ENCODE measurements around the gene HHAT.

HHAT gene

DNA sequence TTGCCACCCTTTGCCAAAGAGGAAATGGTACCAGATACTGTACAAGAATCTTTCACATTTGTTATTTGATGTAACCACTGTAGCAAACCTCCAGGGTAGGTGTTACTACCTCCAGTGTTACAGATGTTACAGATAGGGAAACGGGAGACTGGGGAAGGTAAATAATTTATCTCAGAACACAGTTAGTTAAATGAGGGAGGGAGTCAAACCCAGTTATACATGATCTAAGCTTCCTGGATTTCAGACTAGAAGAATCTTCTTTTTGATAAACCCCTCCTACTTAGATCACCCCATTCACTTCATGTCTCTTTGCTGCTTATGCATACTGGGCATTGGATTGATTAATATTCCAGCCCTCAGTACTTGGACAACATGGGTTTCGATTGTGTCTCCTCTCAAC is 276.4 kb downstream of the HHAT start:
- Histone ChIP-seq H3K27me3 (replicated peaks; ENCODE audit: insufficient read depth, low read length) (no peaks in the 10 kb centered on the region), H3K9me3 (replicated peaks; ENCODE audit: insufficient read depth, low read length) (no peaks in the 10 kb centered on the region), H2AFZ (ENCODE audit: low read length) (no peak overlapping the region), H3F3A (ENCODE audit: insufficient read depth, low read length) (no peaks in the 10 kb centered on the region), H3K9ac (ENCODE audit: low read length) (no peak overlapping the region), H3K4me1 (ENCODE audit: low read length) (no peaks in the 10 kb centered on the region), H3K4me2 (ENCODE audit: low read depth, low read length) (no peak overlapping the region), H3K27ac (ENCODE audit: low read length) (no peak overlapping the region), H3K9me2 (replicated peaks; ENCODE audit: insufficient read depth, low read length) (no peaks in the 10 kb centered on the region), H3K79me2 (ENCODE audit: low read length) (no peaks in the 10 kb centered on the region), H3K4me3 (ENCODE audit: low read length) (no peak overlapping the region), H4K20me1 (ENCODE audit: insufficient read depth, low read length) (no peaks in the 10 kb centered on the region), H3K36me3 (replicated peaks; ENCODE audit: insufficient read depth, low read length) (no peaks in the 10 kb centered on the region)
- TF ChIP-seq, protein P1, sequence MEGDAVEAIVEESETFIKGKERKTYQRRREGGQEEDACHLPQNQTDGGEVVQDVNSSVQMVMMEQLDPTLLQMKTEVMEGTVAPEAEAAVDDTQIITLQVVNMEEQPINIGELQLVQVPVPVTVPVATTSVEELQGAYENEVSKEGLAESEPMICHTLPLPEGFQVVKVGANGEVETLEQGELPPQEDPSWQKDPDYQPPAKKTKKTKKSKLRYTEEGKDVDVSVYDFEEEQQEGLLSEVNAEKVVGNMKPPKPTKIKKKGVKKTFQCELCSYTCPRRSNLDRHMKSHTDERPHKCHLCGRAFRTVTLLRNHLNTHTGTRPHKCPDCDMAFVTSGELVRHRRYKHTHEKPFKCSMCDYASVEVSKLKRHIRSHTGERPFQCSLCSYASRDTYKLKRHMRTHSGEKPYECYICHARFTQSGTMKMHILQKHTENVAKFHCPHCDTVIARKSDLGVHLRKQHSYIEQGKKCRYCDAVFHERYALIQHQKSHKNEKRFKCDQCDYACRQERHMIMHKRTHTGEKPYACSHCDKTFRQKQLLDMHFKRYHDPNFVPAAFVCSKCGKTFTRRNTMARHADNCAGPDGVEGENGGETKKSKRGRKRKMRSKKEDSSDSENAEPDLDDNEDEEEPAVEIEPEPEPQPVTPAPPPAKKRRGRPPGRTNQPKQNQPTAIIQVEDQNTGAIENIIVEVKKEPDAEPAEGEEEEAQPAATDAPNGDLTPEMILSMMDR (IDR thresholded peaks at IDR 0.05; ENCODE audit: low read length): no peak
- no peak for TF ChIP-seq EZH2 (optimal IDR thresholded peaks at IDR 0.05; ENCODE audit: low read depth, low read length)
- TF ChIP-seq EZH2phosphoT487 (IDR thresholded peaks at IDR 0.05; ENCODE audit: low read length): no peak
- DNase-seq: no peak

DNA sequence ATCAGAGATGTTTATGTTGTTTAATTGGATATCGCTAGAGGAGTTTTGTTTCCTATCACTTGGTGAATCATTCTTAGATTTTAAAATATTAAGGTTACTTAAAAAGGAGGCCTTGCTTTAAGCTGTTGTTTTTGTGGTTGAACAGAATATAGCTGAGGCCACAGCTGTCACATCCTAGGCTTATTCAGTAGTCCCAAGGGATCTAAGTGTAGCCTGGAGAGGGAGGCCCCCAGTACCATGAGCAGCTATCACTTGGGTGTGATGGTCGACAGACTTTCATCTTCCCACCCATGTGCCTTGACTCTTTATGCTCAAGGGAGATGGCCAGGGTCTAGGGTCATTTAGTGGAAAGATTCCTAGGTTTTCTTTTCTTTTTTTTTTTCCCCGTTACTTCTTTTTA is 278.7 kb downstream of the HHAT start:
- TF ChIP-seq, protein P1 (IDR thresholded peaks at IDR 0.05; ENCODE audit: low read length): no peak
- no peak for TF ChIP-seq EZH2phosphoT487 (IDR thresholded peaks at IDR 0.05; ENCODE audit: low read length)
- no peak for TF ChIP-seq EZH2 (optimal IDR thresholded peaks at IDR 0.05; ENCODE audit: low read depth, low read length)
- H3F3A ChIP-seq (ENCODE audit: insufficient read depth, low read length): no peaks in the 10 kb centered on the region

DNA sequence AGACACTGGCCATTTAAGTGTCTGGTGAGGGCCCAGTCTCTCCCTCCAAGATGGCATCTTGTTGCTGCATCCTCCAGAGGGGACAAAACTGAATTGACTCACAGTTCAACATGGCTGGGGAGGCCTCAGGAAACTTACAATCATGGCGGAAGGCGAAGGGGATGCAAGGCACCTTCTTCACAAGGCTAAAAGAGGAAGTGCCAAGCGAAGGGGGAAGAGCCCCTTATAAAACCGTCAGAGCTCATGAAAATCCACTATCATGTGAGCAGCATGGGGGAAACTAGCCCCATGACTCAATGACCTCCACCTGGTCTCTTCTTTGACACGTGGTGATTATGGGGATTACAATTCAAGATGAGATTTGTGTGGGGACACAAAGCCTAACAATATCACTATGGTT is 280.1 kb downstream of the HHAT start:
- no peaks in the 10 kb centered on the region for H3K36me3 ChIP-seq (replicated peaks; ENCODE audit: insufficient read depth, low read length)
- H2AFZ ChIP-seq (ENCODE audit: low read length): no peak overlapping the region
- H3K9me3 ChIP-seq (replicated peaks; ENCODE audit: insufficient read depth, low read length): no peaks in the 10 kb centered on the region
- no peak overlapping the region for H3K4me3 ChIP-seq (ENCODE audit: low read length)
- no peaks in the 10 kb centered on the region for H3K27me3 ChIP-seq (replicated peaks; ENCODE audit: insufficient read depth, low read length)
- no peaks in the 10 kb centered on the region for H3K4me1 ChIP-seq (ENCODE audit: low read length)
- no peaks in the 10 kb centered on the region for H3K79me2 ChIP-seq (ENCODE audit: low read length)
- no peak overlapping the region for H3K4me2 ChIP-seq (ENCODE audit: low read depth, low read length)
- DNase-seq: no peak
- H3K9ac ChIP-seq (ENCODE audit: low read length): no peak overlapping the region
- no peak overlapping the region for H3K27ac ChIP-seq (ENCODE audit: low read length)
- H3K9me2 ChIP-seq (replicated peaks; ENCODE audit: insufficient read depth, low read length): no peaks in the 10 kb centered on the region
- H4K20me1 ChIP-seq (ENCODE audit: insufficient read depth, low read length): no peaks in the 10 kb centered on the region
- H3F3A ChIP-seq (ENCODE audit: insufficient read depth, low read length): no peaks in the 10 kb centered on the region
- TF ChIP-seq EZH2phosphoT487 (IDR thresholded peaks at IDR 0.05; ENCODE audit: low read length): no peak
- no peak for TF ChIP-seq EZH2 (optimal IDR thresholded peaks at IDR 0.05; ENCODE audit: low read depth, low read length)
- TF ChIP-seq, protein P1 (IDR thresholded peaks at IDR 0.05; ENCODE audit: low read length): no peak

More for the DNA sequence above, 278.7 kb downstream of the HHAT start:
- Histone ChIP-seq H3K9me3 (replicated peaks; ENCODE audit: insufficient read depth, low read length) (no peaks in the 10 kb centered on the region), H3K9ac (ENCODE audit: low read length) (no peak overlapping the region), H3K4me3 (ENCODE audit: low read length) (no peak overlapping the region), H3K79me2 (ENCODE audit: low read length) (no peaks in the 10 kb centered on the region), H2AFZ (ENCODE audit: low read length) (no peak overlapping the region), H3K4me1 (ENCODE audit: low read length) (no peaks in the 10 kb centered on the region), H3K27me3 (replicated peaks; ENCODE audit: insufficient read depth, low read length) (no peaks in the 10 kb centered on the region), H3K4me2 (ENCODE audit: low read depth, low read length) (no peak overlapping the region), H4K20me1 (ENCODE audit: insufficient read depth, low read length) (no peaks in the 10 kb centered on the region), H3K9me2 (replicated peaks; ENCODE audit: insufficient read depth, low read length) (no peaks in the 10 kb centered on the region), H3K27ac (ENCODE audit: low read length) (no peak overlapping the region), H3K36me3 (replicated peaks; ENCODE audit: insufficient read depth, low read length) (no peaks in the 10 kb centered on the region)
- no peak for DNase-seq

All from MM.1S (cell line).